K562 (cell line): ENCODE data around the gene SLC22A23. TPM values are rescaled to one million over a fixed set of nuclear protein-coding genes. Genes with fewer than 3 reads are reported as not detected.

Source experiments
- ATAC-seq: fragments of 200-7000 bp; cut with Tn5 transposase; 3 replicates; pipeline ENCODE4 v1.9.1; 2020; ENCODE audit warnings: moderate library complexity
- BruUV-seq: library from RNA; stranded (reverse); fragments of 400-500 nt; replicated peaks from 2 replicates; lab custom pipeline; 2021; lab: Mats Ljungman, UMichigan
- CTCF ChIA-PET: fragments of 300-600 bp; formaldehyde crosslinking; extraction: SDS; loops from one replicate; lab custom pipeline; 2021; ENCODE audit warnings: low intra/inter-chr PET ratio; lab: Yijun Ruan, JAX
- POLR2A ChIA-PET: fragments of 300-600, 350-650 bp; sonication (Branson Sonifier 250); formaldehyde crosslinking; extraction: SDS; loops from one replicate; lab custom pipeline; 2021; ENCODE audit warnings: antibody characterized with exemption, inconsistent platforms; lab: Yijun Ruan, JAX
- DNase-seq, 4 experiments: peaks; one replicate each; pipeline versions ENCODE4 v3.0.0 to v3.0.0-alpha.2; 2011 to 2018; ENCODE audit warnings: low spot score in 3 of 4, mixed read lengths in 3 of 4; ENCODE audit errors: extremely low read depth in 1 of 4
- FAIRE-seq: peaks from 2 replicates; lab custom pipeline; 2011; peaks lifted over from hg19 to GRCh38; lab: Jason Lieb, UNC
- H2AFZ ChIP-seq: 2 replicates; pipeline ENCODE4 v1.6.0; 2011; ENCODE audit warnings: low read depth, low read length, control low read depth, inconsistent platforms
- H3K27ac ChIP-seq: fragments of 200-600 bp; 3 replicates; pipeline ENCODE4 v1.8.0; 2011; ENCODE audit warnings: low read depth, mild to moderate bottlenecking, control low read depth, inconsistent platforms, low read length, moderate library complexity, mixed read lengths; ENCODE audit errors: extremely low read depth
- H3K27me3 ChIP-seq, 2 experiments: fragments of 300-600 bp in 1 of 2; 2 replicates in 1 of 2; 3 replicates in 1 of 2; pipeline versions ENCODE4 v1.6.0 to v1.8.0; 2011; ENCODE audit warnings: inconsistent platforms in 2 of 2, low read length in 2 of 2, mild to moderate bottlenecking in 1 of 2, mixed read lengths in 1 of 2, moderate library complexity in 1 of 2; ENCODE audit not compliant: control insufficient read depth in 2 of 2, insufficient read depth in 2 of 2
- H3K36me3 ChIP-seq: fragments of 300-600 bp; 3 replicates; pipeline ENCODE4 v1.8.0; 2011; ENCODE audit warnings: mild to moderate bottlenecking, low read length, inconsistent platforms; ENCODE audit not compliant: control insufficient read depth, insufficient read depth
- H3K4me1 ChIP-seq, 2 experiments: fragments of 200-600 bp in 1 of 2; replicated peaks in 1 of 2; 2 replicates in 1 of 2; 3 replicates in 1 of 2; pipeline versions ENCODE4 v1.5.1 to v1.8.0; 2011; ENCODE audit warnings: inconsistent platforms in 2 of 2, low read length in 2 of 2, mild to moderate bottlenecking in 1 of 2, mixed read lengths in 1 of 2, moderate library complexity in 1 of 2; ENCODE audit not compliant: control insufficient read depth in 2 of 2, insufficient read depth in 2 of 2
- H3K4me2 ChIP-seq: 2 replicates; pipeline ENCODE4 v1.6.1; 2011; ENCODE audit warnings: low read length, control low read depth, inconsistent platforms, mixed read lengths; ENCODE audit not compliant: insufficient read depth
- H3K4me3 ChIP-seq: fragments of 200-600 bp; sonication (generic), shearing (Covaris generic); 2 replicates; pipeline ENCODE4 v1.5.1; 2016; ENCODE audit warnings: control low read depth, inconsistent platforms
- H3K79me2 ChIP-seq: fragments of 200-600 bp; 3 replicates; pipeline ENCODE4 v1.8.0; 2011; ENCODE audit warnings: low read length, inconsistent platforms; ENCODE audit not compliant: control insufficient read depth, insufficient read depth
- H3K9ac ChIP-seq, 2 experiments: 2 replicates each; pipeline versions ENCODE4 v1.6.0 to v1.6.1; 2011; ENCODE audit warnings: low read depth in 2 of 2, low read length in 2 of 2, control low read depth in 1 of 2, inconsistent platforms in 1 of 2, mild to moderate bottlenecking in 1 of 2, mixed read lengths in 1 of 2; ENCODE audit not compliant: insufficient read depth in 1 of 2
- H3K9me1 ChIP-seq: one replicate; pipeline ENCODE4 v1.6.0; 2011; ENCODE audit warnings: inconsistent platforms, mild to moderate bottlenecking, low read length, moderate library complexity; ENCODE audit not compliant: control insufficient read depth, insufficient read depth
- H3K9me3 ChIP-seq: replicated peaks from 2 replicates; pipeline ENCODE4 v1.5.1; 2011; ENCODE audit warnings: low read depth, low read length, inconsistent platforms; ENCODE audit not compliant: control insufficient read depth, insufficient read depth
- H4K20me1 ChIP-seq: replicated peaks from 2 replicates; pipeline ENCODE4 v1.6.1; 2011; ENCODE audit warnings: low read length, inconsistent platforms, mixed read lengths; ENCODE audit not compliant: control insufficient read depth, insufficient read depth
- BCL6 ChIP-seq: fragments of 250-450 bp; sonication (Bioruptor Pico); IDR thresholded peaks from 2 replicates; pipeline ENCODE4 v1.4.0; 2020
- IFI16 ChIP-seq: fragments of 250-450 bp; sonication (Bioruptor Pico); IDR thresholded peaks from 2 replicates; pipeline ENCODE4 v2.1.2; 2022; ENCODE audit warnings: mild to moderate bottlenecking, inconsistent platforms
- KHSRP ChIP-seq: fragments of 450-650 bp; IDR thresholded peaks from 2 replicates; pipeline ENCODE4 v1.6.1; 2017
- NBN ChIP-seq: fragments of 450-650 bp; IDR thresholded peaks from 2 replicates; pipeline ENCODE4 v1.6.1; 2016; ENCODE audit warnings: low read depth, mild to moderate bottlenecking
- NFE2 ChIP-seq: IDR thresholded peaks from 2 replicates; pipeline ENCODE4 v1.6.1; 2014; ENCODE audit warnings: antibody characterized with exemption, low read depth
- POLR2H ChIP-seq: IDR thresholded peaks from 2 replicates; pipeline ENCODE4 v1.6.1; 2016; ENCODE audit warnings: missing genetic modification characterization, low read depth, mild to moderate bottlenecking, control low read depth, missing compliant biosample characterization, moderate library complexity
- RB1 ChIP-seq: fragments of 450-650 bp; IDR thresholded peaks from 2 replicates; pipeline ENCODE4 v1.6.1; 2017; ENCODE audit warnings: low read depth, mild to moderate bottlenecking
- SNRNP70 ChIP-seq: fragments of 200-400 bp; formaldehyde crosslinking; optimal IDR thresholded peaks from 2 replicates; pipeline ENCODE3; 2017; ENCODE audit warnings: low read depth, low read length
- YY1 ChIP-seq, 3 experiments: IDR thresholded peaks; 2 replicates each; pipeline ENCODE4 v1.6.1; 2011; ENCODE audit warnings: low read length in 2 of 3, mild to moderate bottlenecking in 2 of 3, moderate library complexity in 2 of 3, borderline replicate concordance in 1 of 3, control low read depth in 1 of 3, low read depth in 1 of 3; ENCODE audit not compliant: insufficient read depth in 3 of 3, insufficient replicate concordance in 2 of 3, control insufficient read depth in 1 of 3, insufficient read length in 1 of 3; ENCODE audit errors: extremely low read depth in 1 of 3
- ZBTB17 ChIP-seq: fragments of 450-650 bp; formaldehyde crosslinking; IDR thresholded peaks from 2 replicates; pipeline ENCODE4 v1.4.0; 2020; ENCODE audit warnings: mild to moderate bottlenecking
- ZFP1 ChIP-seq: fragments of 450-650 bp; formaldehyde crosslinking; IDR thresholded peaks from 2 replicates; pipeline ENCODE4 v1.4.0; 2020; ENCODE audit warnings: mild to moderate bottlenecking, mixed read lengths
- ZNF263 ChIP-seq: sonication (generic); formaldehyde crosslinking; IDR thresholded peaks from 2 replicates; pipeline ENCODE4 v1.8.0; 2022; ENCODE audit warnings: mild to moderate bottlenecking, missing genetic modification reagents, borderline replicate concordance
- ZNF274 ChIP-seq: IDR thresholded peaks from 2 replicates; pipeline ENCODE4 v1.6.1; 2011; ENCODE audit warnings: low read depth, mild to moderate bottlenecking, low read length, moderate library complexity, borderline replicate concordance
- ZSCAN32 ChIP-seq: fragments of 450-650 bp; formaldehyde crosslinking; IDR thresholded peaks from 2 replicates; pipeline ENCODE4 v1.4.0; 2020; ENCODE audit warnings: mild to moderate bottlenecking, moderate library complexity
- WGBS: fragments of 100-300 bp; shearing (Covaris generic); methylation state at CpG from one replicate; pipeline ENCODE4 v1.1.6; 2016; ENCODE audit warnings: low coverage, mixed read lengths; ENCODE audit not compliant: insufficient coverage; ENCODE audit errors: missing lambda C conversion rate; 5-methylcytosine and 5-hydroxymethylcytosine counted together
- in situ Hi-C: fragments of 300-500 bp; cut with MboI; formaldehyde crosslinking; loops from 4 replicates; pipeline ENCODE4 v1.15.0; 2018; ENCODE audit warnings: inconsistent platforms, mixed read lengths
- intact Hi-C: fragments of 100-400 bp; cut with micrococcal nuclease; formaldehyde crosslinking; loops from 2 replicates; pipeline ENCODE4 v1.14.2; 2022
- polyA plus RNA-seq, 8 experiments: library from polyadenylated mRNA; depleted of rRNA in 4 of 8; stranded (reverse) in 5 of 8; unstranded in 3 of 8; fragments of >200 nt; fragmentation: Nextera tagmentation in 2 of 8; fragmentation: Illumina TruSeq in 1 of 8; extraction: Ambion mirVana in 2 of 8; extraction: Trizol in 1 of 8; gene quantifications; 2 replicates each; pipeline versions ENCODE4 v1.2.1 to v1.2.3, GENCODE V29; 2011 to 2014; ENCODE audit warnings: inconsistent platforms in 1 of 8, missing spikeins in 1 of 8
- total RNA-seq, 7 experiments: library from RNA; depleted of rRNA in 6 of 7; stranded (reverse); fragments of >200 nt in 6 of 7; fragmentation: Illumina TruSeq in 2 of 7; extraction: Trizol in 2 of 7; gene quantifications; 2 replicates each; pipeline versions ENCODE4 v1.2.1 to v1.2.3, GENCODE V29; 2011 to 2021; ENCODE audit warnings: low replicate concordance in 1 of 7
- TF ChIP-seq, protein P1 (sequence below): fragments of 150-350 bp; conservative IDR thresholded peaks from 2 replicates; pipeline ENCODE4 v1.6.1; 2014; ENCODE audit warnings: low read length

Gene SLC22A23
- total and polyA plus RNA-seq, 9 of the 15 experiments (the other 6 are each of a cell fraction or from before 2014, with no cell fraction given), result 0.30 to 8.7 (median 2.5) TPM

- no peak overlapping the region for H2AFZ ChIP-seq
- H3K9ac ChIP-seq, result peak overlapping the region in 1 of 2 experiments; percentile 32; a peak in 1 of 4 replicates
- 49% methylated on average over 6 of the region's 6 CpGs for WGBS
- DNase-seq (peak in 1 of 4 experiments; percentile 34), FAIRE-seq (no peak), ATAC-seq (peak; percentile 7; the same call in 1 of the 3 replicates)
- H3K27ac ChIP-seq, result no peak overlapping the region
- in situ Hi-C loops, result no loop called here
- POLR2A ChIA-PET, result interaction anchor here (0.6 to 1.5 kb wide), 4 partner anchors 9 to 115 kb away, joined by 3 to 6 read pairs (median 4); no protein-coding TSS in a partner anchor
- H3K4me1 ChIP-seq, result peaks cover 12 to 21% of the 10 kb centered on the region in 2 experiments
- CTCF ChIA-PET, result no interaction called here
- intact Hi-C loops, result loop anchor here (5.0 kb wide), 1 partner anchor 46 kb away; no protein-coding TSS in a partner anchor
- TF ChIP-seq BCL6 (CRISPR knock-in tag) (no peak), ZNF263 (CRISPR knock-in tag) (0 out of 2 replicates have a peak, but pooled peaks have one; percentile 26), ZBTB17 (CRISPR knock-in tag) (no peak), YY1 (IDR thresholded peaks at IDR 0.05; ENCODE audit: borderline replicate concordance in 1 of 3, control insufficient read depth in 1 of 3, extremely low read depth in 1 of 3, insufficient read depth in 3 of 3, insufficient read length in 1 of 3, insufficient replicate concordance in 2 of 3, low read depth in 1 of 3, low read length in 2 of 3) (peak in 1 of 3 experiments; percentile 6), IFI16 (CRISPR knock-in tag) (no peak), ZFP1 (no peak), ZNF274 (no peak), SNRNP70 (peak; percentile 5), RB1 (no peak), NFE2 (no peak), KHSRP (no peak), ZSCAN32 (CRISPR knock-in tag) (no peak), POLR2H (tag) (no peak), NBN (no peak)
- TF ChIP-seq, protein P1, sequence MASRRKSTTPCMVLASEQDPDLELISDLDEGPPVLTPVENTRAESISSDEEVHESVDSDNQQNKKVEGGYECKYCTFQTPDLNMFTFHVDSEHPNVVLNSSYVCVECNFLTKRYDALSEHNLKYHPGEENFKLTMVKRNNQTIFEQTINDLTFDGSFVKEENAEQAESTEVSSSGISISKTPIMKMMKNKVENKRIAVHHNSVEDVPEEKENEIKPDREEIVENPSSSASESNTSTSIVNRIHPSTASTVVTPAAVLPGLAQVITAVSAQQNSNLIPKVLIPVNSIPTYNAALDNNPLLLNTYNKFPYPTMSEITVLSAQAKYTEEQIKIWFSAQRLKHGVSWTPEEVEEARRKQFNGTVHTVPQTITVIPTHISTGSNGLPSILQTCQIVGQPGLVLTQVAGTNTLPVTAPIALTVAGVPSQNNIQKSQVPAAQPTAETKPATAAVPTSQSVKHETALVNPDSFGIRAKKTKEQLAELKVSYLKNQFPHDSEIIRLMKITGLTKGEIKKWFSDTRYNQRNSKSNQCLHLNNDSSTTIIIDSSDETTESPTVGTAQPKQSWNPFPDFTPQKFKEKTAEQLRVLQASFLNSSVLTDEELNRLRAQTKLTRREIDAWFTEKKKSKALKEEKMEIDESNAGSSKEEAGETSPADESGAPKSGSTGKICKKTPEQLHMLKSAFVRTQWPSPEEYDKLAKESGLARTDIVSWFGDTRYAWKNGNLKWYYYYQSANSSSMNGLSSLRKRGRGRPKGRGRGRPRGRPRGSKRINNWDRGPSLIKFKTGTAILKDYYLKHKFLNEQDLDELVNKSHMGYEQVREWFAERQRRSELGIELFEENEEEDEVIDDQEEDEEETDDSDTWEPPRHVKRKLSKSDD, result no peak
- no TSS peak for BruUV-seq
- H3K4me3 ChIP-seq, result no peak overlapping the region
- H3K36me3 ChIP-seq, result no peaks in the 10 kb centered on the region
- H3K4me2 ChIP-seq, result no peak overlapping the region
- H3K9me3 ChIP-seq, result no peaks in the 10 kb centered on the region
- no peaks in the 10 kb centered on the region for H3K27me3 ChIP-seq
- H3K79me2 ChIP-seq, result no peaks in the 10 kb centered on the region
- no peaks in the 10 kb centered on the region for H3K9me1 ChIP-seq
- no peaks in the 10 kb centered on the region for H4K20me1 ChIP-seq
Observed at GRCh38 chr6:3333263-3333662, 123.6 kb downstream of the SLC22A23 start.
